HG02852 (cell line): ENCODE measurements around the gene SCRN3.
A peak's percentile ranks its signal among the peaks of the same experiment; 100 is the strongest.
"Not testable (repeated sequence)": the region's sequence is repeated elsewhere in the genome, so short reads cannot be mapped to it uniquely, and the experiment has no call there.

Experiments used
- ATAC-seq: cut with Tn5 transposase; IDR thresholded peaks from one replicate; pipeline ENCODE4 v1.9.1; 2021; ENCODE audit warnings: mild to moderate bottlenecking, moderate library complexity; ENCODE audit not compliant: unreplicated experiment

Gene SCRN3

DNA sequence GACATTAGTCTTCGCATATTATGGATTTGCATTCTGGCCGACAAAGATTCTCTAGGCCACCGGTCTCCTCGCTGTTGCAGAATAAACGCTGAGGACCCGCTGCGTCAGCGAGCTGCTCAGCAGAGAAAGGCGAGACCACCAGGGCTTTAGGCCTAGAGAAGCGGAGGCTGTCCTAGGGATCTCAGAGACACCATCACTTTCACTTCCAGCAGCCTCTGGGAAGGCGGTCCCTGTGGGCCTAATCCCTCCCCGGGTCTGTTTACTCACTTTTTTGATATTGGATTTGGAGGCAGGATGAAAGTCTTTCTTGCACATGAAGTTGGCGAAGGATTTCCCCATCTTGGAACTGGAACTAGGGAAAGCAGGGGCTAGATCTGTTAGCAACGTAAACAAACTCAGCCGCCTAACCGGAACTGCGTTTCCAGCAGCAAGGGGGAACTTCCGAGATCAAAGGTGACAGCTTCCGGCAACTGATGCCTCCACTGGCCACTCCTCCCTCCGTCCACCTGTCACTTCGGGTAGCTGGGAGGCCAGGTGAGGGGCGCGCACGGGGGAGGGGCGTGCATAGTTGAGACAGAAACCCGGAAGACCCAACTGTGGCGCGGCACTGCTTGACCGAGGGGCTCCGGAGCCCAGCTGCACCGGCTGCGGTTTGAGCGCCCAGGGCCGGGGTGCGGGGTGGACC is at the start of gene SCRN3:
Gene SCRN3, plus strand, starts transcription at position 447 of the 685 bp plus-strand sequence. CDS start 2,554 bp downstream, outside the sequence.
- peak; percentile 98 for ATAC-seq

GRCh38 chr2:174350018-174350417 is 45.5 kb upstream of the SCRN3 start:
- ATAC-seq = no peak

GRCh38 chr2:174350593-174351181 is 44.8 kb upstream of the SCRN3 start:
- ATAC-seq = no peak

DNA sequence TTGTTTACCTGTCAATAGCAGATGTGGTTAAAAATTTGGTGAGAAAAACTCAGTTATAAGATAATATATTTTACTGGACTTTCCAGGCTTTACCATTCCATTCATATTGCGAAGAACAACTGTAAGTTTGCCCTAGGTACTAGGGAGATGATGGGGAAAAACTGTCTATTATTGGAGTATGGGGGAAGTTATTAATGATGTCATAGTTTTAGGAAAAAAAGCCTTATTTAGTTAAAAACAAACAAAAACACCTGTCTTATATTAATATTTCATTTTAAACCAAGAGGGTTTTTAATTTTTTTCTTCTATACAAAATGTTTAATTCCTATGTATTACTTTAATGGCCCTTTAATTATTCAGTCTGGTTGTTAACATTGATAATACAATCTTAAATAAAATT is 42.5 kb upstream of the SCRN3 start:
- no peak for ATAC-seq

GRCh38 chr2:174356347-174356746 is 39.2 kb upstream of the SCRN3 start:
- no peak for ATAC-seq

GRCh38 chr2:174359663-174360062 is 35.9 kb upstream of the SCRN3 start:
- ATAC-seq = not testable (repeated sequence)

- ATAC-seq = no peak
These were observed 32.6 kb upstream of the SCRN3 start for GRCh38 chr2:174362949-174363348.

DNA sequence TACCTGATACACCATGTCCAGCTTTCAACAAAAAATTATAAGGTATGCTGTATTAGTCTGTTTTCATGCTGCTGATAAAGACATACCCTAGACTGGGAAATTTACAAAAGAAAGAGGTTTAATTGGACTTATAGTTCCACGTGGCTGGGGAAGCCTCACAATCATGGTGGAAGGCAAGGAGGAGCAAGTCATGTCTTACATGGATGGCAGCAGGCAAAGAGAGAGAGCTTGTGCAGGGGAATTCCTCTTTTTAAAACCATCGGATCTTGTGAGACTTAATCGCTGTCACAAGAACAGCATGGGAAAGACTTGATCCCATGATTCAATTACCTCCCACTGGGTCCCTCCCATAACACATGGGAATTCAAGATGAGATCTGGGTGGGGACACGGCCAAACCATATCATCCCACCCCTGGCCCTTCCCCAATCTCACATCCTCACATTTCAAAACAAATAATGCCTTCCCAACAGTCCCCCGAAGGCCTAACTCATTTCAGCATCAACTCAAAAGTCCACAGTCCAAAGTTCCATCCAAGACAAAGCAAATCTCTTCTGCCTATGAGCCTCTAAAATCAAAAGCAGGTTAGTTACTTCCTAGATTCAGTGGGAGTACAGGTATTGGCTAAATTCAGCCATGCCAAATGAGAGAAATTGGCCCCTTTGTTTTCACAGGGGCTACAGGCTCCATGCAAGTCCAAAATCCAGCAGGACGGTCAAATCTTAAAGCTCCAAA is 31.9 kb upstream of the SCRN3 start:
- not testable (repeated sequence) for ATAC-seq

DNA sequence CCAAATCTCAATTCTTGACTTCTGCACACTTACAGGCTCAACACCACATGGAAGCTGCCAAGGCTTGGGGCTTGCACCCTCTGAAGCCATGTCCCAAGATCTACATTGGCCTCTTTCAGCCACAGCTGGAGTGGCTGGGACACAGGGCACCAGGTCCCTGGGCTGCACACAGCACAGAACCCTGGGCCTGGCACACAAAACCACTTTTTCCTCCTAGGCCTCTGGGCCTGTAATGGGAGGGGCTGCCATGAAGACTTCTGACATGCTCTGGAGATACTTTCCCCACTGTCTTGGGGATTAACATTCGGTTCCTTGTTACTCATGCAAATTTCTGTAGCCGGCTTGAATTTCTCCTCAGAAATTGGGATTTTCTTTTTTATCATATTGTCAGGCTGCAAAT is 30.9 kb upstream of the SCRN3 start:
- no peak for ATAC-seq

DNA sequence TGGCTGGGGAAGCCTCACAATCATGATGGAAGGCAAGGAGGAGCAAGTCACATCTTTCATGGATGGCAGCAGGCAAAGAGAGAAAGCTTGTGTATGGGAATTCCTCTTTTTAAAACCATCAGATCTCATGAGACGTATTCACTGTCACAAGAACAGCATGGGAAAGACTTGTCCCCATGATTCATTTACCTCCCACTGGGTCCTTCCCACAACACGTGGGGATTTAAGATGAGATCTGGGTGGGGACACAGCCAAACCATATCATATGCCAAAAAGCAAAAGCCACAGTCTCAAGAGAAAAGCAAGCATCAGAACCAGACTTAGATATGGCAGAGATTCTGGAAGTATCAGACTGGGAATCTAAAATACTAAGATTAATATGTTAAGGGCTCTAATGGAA is 30.0 kb upstream of the SCRN3 start:
- no peak for ATAC-seq

DNA sequence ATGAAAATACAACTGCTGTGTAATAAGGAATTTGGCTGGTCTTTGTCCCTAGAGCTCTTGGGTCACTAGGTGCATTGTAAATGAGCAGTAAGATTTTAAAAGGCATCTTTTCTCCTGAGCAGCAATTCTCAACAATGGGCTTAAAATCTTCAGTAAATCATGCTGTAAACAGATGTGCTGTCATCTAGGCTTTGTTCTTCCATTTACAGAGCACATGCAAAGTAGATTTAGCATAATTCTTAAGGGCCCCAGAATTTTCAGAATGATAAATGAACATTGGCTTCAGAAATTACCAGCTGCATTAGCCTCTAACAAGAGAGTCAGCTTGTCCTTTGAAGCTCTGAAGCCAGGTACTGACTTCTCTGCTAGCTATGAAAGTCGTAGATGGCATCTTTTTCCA is 26.8 kb upstream of the SCRN3 start:
- ATAC-seq = no peak

DNA sequence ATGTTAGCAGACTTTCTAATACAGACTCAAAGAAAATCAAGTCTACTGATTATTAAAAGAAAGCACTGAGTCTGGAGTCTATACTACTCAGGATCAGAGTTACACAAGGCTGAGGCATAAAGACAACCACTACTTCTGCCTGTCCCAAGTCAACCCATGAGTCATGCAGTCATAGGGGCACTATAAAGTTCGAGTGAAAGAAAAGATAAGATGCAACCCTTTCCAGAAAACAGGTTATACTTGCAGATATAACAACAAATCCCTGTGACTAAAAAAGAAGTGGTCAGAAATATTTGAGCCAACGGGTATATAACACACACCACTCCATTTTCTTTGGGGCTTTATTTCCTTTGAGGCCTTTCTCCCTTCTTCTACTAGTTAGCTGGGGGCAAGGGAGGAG is 18.6 kb upstream of the SCRN3 start:
- ATAC-seq = no peak

DNA sequence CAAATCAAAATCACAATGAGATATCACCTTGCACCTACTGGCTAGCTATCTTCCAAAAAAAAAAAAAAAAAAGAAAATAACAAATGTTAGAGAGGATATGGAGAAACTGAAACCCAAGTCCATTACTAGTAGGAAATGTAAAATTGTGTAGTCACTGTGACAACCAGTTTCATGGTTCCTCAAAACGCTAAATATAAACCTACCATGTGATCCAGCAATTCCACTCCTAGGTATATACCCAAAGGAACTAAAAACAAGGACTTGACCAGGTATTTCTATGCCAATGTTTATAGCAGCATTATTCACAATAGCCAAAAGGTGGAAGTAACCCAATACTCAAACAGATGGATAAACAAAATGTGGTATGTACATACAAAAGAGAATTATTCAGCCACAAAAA is 11.7 kb upstream of the SCRN3 start:
- no peak for ATAC-seq

- no peak for ATAC-seq
These were observed 10.3 kb upstream of the SCRN3 start for GRCh38 chr2:174385201-174385600.

DNA sequence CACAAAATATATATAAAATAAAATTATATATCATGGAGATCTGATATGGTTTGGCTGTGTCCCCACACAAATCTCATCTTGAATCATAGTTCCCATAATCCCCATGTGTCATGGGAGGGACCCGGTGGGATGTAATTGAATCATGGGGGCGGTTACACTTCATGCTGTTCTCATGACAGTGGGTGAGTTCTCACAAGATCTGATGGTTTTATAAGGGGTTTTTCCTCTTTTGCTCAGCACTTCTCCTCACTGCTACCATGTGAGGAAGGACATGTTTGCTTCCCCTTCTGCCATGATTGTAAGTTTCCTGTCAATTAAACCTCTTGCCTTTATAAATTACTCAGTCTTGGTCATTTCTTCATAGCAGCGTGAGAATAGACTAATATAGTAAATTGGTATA is 6.8 kb upstream of the SCRN3 start:
- ATAC-seq = not testable (repeated sequence)

GRCh38 chr2:174389542-174389941 is 6.0 kb upstream of the SCRN3 start:
- no peak for ATAC-seq

- not testable (repeated sequence) for ATAC-seq
These were observed 5.2 kb upstream of the SCRN3 start for GRCh38 chr2:174390303-174390702.

DNA sequence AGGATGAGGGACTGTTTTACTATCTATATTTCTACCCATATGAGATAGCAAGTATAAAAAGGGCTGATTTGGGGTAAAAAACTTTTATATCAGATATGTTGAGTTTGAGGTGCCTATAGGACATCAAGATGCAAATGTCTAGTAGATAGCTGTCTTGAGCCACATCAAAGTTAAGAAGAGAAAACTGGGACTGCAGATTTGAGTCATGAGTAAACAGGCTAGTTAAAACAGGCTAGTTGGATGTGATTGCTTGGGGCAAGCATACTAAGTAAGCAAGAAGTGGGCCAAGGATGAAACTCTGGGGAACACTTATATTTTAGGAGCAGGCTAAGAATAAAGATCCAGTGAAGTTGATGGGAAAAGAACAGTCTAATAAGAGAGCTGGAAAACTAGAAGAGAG is 2.8 kb upstream of the SCRN3 start:
- ATAC-seq = no peak

GRCh38 chr2:174395969-174396630 is 570 bp downstream of the SCRN3 start:
- peak; percentile 32 for ATAC-seq

- no peak for ATAC-seq
These were observed 2.2 kb downstream of the SCRN3 start for GRCh38 chr2:174397773-174398172.

DNA sequence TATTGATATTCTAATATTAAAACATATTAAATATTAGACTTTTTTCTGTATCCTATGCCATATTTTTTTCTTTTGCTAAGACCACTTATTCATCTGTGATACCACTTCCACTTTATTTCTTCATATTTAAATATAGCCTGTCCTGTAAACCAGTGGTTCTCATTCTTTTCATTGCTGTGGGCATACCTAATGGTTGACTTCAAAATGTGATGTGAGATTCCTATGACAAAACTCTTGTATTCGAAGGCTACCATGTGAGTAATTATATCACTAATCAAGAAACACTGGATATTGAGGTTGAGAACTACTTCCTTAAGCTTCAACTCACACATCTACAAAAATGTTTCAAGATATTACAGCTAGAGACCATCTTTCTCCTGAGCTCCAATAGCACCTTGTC is 3.6 kb downstream of the SCRN3 start:
- ATAC-seq = no peak

GRCh38 chr2:174400853-174401252 is 5.3 kb downstream of the SCRN3 start:
- no peak for ATAC-seq
